ENCODE data around the gene PLSCR4. TPM values are rescaled to one million over a fixed set of nuclear protein-coding genes. Genes with fewer than 3 reads are reported as not detected.

PLSCR4 gene
- total and polyA plus RNA-seq, 8 donors: 6.1 to 76.3 (median 18.6) TPM

DNA sequence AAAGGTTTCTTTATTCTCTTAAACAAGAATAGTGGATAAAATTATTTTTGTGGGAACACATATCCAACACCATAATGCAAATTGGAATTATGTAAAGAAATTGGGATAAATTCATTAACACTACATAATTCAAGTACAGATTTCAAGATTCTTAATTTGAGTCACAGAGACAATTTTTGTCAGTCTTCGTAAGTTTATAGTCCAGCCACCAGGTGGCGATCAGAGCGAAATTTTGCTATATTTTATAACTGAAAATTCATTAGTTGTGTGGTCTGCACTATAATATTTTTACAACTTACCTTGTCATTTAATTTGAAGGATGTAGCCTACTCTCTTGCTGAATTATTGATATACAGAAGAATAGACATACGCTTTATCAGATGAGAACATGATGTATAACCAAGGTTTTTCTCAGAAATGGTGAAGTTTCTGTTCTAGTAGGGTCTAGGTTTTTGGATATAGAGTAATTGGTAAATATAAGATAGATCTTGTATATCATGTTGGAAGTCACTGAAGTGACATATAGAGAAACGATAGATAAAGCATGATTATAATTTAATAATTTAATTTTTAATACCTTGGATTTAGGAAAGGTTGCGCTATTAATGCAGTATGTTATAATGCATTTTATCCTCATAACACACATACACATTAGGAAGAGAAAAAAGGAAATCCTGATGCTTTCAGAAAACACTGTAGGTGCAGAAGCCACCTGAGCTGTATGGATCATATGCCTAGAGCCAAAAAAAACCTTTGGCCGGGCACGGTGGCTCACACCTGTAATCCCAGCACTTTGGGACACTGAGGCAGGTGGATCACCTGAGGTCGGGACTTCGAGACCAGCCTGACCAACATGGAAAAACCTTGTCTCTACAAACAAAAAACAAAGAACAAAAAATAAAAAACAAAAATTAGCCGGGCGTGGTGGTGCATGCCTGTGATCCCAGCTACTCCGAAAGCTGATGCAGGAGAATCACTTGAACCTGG is 31.7 kb downstream of the PLSCR4 start:
- DNase-seq: peak; percentile 32 to 71
- intact Hi-C loops (cut with DNase I; ENCODE audit: low total_unique reads): no loop called here
- Histone ChIP-seq H3K4me3 (no peak overlapping the region), H3K27me3 (no peaks in the 10 kb centered on the region), H3K27ac (no peak overlapping the region), H3K36me3 (peaks cover 0 to 23% (median 10%) of the 10 kb centered on the region in 4 donors), H3K4me1 (peaks cover 0 to 39% (median 17%) of the 10 kb centered on the region in 4 donors), H3K9me3 (no peaks in the 10 kb centered on the region)
- TF ChIP-seq EP300 (IDR thresholded peaks at IDR 0.05): no peak
- TF ChIP-seq, protein P1, sequence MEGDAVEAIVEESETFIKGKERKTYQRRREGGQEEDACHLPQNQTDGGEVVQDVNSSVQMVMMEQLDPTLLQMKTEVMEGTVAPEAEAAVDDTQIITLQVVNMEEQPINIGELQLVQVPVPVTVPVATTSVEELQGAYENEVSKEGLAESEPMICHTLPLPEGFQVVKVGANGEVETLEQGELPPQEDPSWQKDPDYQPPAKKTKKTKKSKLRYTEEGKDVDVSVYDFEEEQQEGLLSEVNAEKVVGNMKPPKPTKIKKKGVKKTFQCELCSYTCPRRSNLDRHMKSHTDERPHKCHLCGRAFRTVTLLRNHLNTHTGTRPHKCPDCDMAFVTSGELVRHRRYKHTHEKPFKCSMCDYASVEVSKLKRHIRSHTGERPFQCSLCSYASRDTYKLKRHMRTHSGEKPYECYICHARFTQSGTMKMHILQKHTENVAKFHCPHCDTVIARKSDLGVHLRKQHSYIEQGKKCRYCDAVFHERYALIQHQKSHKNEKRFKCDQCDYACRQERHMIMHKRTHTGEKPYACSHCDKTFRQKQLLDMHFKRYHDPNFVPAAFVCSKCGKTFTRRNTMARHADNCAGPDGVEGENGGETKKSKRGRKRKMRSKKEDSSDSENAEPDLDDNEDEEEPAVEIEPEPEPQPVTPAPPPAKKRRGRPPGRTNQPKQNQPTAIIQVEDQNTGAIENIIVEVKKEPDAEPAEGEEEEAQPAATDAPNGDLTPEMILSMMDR (IDR thresholded peaks at IDR 0.05): peak in 5 of 7 experiments; percentile 32 to 71 (median 59)
- 68 to 72% (median 69%) methylated on average over 13 of the region's 13 CpGs for WGBS, 5 donors

- intact Hi-C loops (cut with DNase I; ENCODE audit: low total_unique reads): no loop called here
These were observed 33.6 kb downstream of the PLSCR4 start for GRCh38 chr3:146217324-146217723.

GRCh38 chr3:146214493-146214892 is 36.4 kb downstream of the PLSCR4 start:
- 77 to 92% (median 90%) methylated on average over 2 of the region's 2 CpGs for WGBS, 5 donors
- Histone ChIP-seq H3K27me3 (no peaks in the 10 kb centered on the region), H3K4me1 (peaks cover 0 to 1% (median 0%) of the 10 kb centered on the region in 4 donors), H3K9me3 (no peaks in the 10 kb centered on the region), H3K27ac (no peak overlapping the region), H3K36me3 (peaks cover 0 to 20% (median 10%) of the 10 kb centered on the region in 4 donors), H3K4me3 (no peak overlapping the region)
- intact Hi-C loops (cut with DNase I; ENCODE audit: low total_unique reads): no loop called here
- DNase-seq: no peak
- TF ChIP-seq, protein P1 (IDR thresholded peaks at IDR 0.05): no peak
- TF ChIP-seq POLR2A (IDR thresholded peaks at IDR 0.05): no peak
- no peak for TF ChIP-seq POLR2AphosphoS5 (IDR thresholded peaks at IDR 0.05)

More at GRCh38 chr3:146217324-146217723, 33.6 kb downstream of the PLSCR4 start:
- Histone ChIP-seq H3K4me3 (no peak overlapping the region), H3K9me3 (no peaks in the 10 kb centered on the region), H3K36me3 (peaks cover 0 to 23% (median 10%) of the 10 kb centered on the region in 4 donors), H3K27ac (no peak overlapping the region), H3K27me3 (no peaks in the 10 kb centered on the region), H3K4me1 (peaks cover 0 to 28% (median 8%) of the 10 kb centered on the region in 4 donors)
- no peak for DNase-seq
- WGBS, 5 donors: 85 to 94% (median 91%) methylated on average over 2 of the region's 2 CpGs
- TF ChIP-seq EP300 (IDR thresholded peaks at IDR 0.05) (no peak), POLR2A (IDR thresholded peaks at IDR 0.05) (no peak), POLR2AphosphoS5 (IDR thresholded peaks at IDR 0.05) (no peak)
- TF ChIP-seq, protein P1 (IDR thresholded peaks at IDR 0.05): no peak

DNA sequence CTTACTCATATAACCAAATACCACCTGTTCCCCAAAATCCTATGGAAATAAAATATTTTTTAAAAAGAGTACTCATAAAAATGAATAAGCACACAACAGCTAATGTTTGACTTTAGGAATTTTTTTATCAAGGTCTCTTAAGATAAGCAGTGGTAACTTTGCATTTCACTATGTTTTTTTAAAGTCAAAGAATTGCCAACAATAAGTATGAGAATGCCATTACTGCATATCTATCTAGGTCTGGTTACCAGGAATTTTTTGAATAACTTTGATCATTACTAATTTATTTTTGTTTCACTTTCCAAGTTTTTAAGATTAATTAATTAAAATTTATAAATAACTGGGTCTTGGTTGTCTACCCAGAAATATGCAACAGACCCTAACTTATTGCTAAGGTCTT is 41.5 kb downstream of the PLSCR4 start:
- Histone ChIP-seq H3K4me1 (no peaks in the 10 kb centered on the region), H3K9me3 (no peaks in the 10 kb centered on the region), H3K27me3 (no peaks in the 10 kb centered on the region), H3K27ac (no peak overlapping the region), H3K4me3 (no peak overlapping the region), H3K36me3 (peaks cover 0 to 31% (median 18%) of the 10 kb centered on the region in 4 donors)
- intact Hi-C loops (cut with DNase I; ENCODE audit: low total_unique reads): no loop called here
- DNase-seq: no peak
- no peak for TF ChIP-seq POLR2AphosphoS5 (IDR thresholded peaks at IDR 0.05)
- TF ChIP-seq, protein P1 (IDR thresholded peaks at IDR 0.05): no peak
- no peak for TF ChIP-seq EP300 (IDR thresholded peaks at IDR 0.05)
- TF ChIP-seq POLR2A (IDR thresholded peaks at IDR 0.05): no peak
